GM12878 (cell line): Measurements from ENCODE around the gene BRF1. TPM values are rescaled to one million over a fixed set of nuclear protein-coding genes. Genes with fewer than 3 reads are reported as not detected.

ENCODE experiments used
- ATAC-seq: fragments of 200-7000 bp; cut with Tn5 transposase; 3 replicates; pipeline ENCODE4 v1.9.1; 2020; ENCODE audit warnings: mild to moderate bottlenecking, moderate library complexity
- BruUV-seq: library from RNA; stranded (reverse); fragments of 400-500 nt; replicated peaks from 2 replicates; lab custom pipeline; 2021; lab: Mats Ljungman, UMichigan
- CTCF ChIA-PET: fragments of 300-600 bp; sonication (Branson Sonifier 250); formaldehyde crosslinking; extraction: SDS; loops from one replicate; lab custom pipeline; 2021; ENCODE audit warnings: inconsistent platforms; lab: Yijun Ruan, JAX
- POLR2A ChIA-PET: fragments of 350-600 bp; formaldehyde crosslinking; extraction: SDS; loops from one replicate; lab custom pipeline; 2021; ENCODE audit warnings: inconsistent platforms; lab: Charles Lee
- RAD21 ChIA-PET: fragments of 300-600 bp; sonication (Branson Sonifier 250); formaldehyde crosslinking; loops from one replicate; lab custom pipeline; 2023; ENCODE audit warnings: antibody characterized with exemption; ENCODE audit not compliant: unreplicated experiment; lab: Charles Lee
- SMC1A ChIA-PET: fragments of 300-600 bp; sonication (Branson Sonifier 250); formaldehyde crosslinking; loops from one replicate; lab custom pipeline; 2023; ENCODE audit not compliant: unreplicated experiment, uncharacterized antibody; lab: Charles Lee
- DNase-seq: peaks from one replicate; pipeline ENCODE4 v3.0.0-alpha.2; 2011; ENCODE audit warnings: low read depth, low spot score
- FAIRE-seq: peaks from 3 replicates; lab custom pipeline; 2011; peaks lifted over from hg19 to GRCh38; lab: Jason Lieb, UNC
- H2AFZ ChIP-seq: 2 replicates; pipeline ENCODE4 v1.6.0; 2011; ENCODE audit warnings: low read depth, low read length, control low read depth; ENCODE audit not compliant: control insufficient read depth
- H3K27ac ChIP-seq: 2 replicates; pipeline ENCODE4 v1.5.1; 2011; ENCODE audit warnings: control low read depth; ENCODE audit not compliant: control insufficient read depth, insufficient read depth
- H3K27me3 ChIP-seq, 2 experiments: replicated peaks in 1 of 2; 2 replicates each; pipeline versions ENCODE4 v1.6.0 to v1.6.1; 2011; ENCODE audit warnings: low read length in 1 of 2; ENCODE audit not compliant: control insufficient read depth in 2 of 2, insufficient read depth in 2 of 2
- H3K36me3 ChIP-seq, 2 experiments: 2 replicates each; pipeline ENCODE4 v1.5.1; 2011; ENCODE audit warnings: low read length in 1 of 2; ENCODE audit not compliant: control insufficient read depth in 2 of 2, insufficient read depth in 2 of 2
- H3K4me1 ChIP-seq: 2 replicates; pipeline ENCODE4 v1.6.1; 2011; ENCODE audit warnings: mild to moderate bottlenecking, low read length, moderate library complexity, mixed read lengths; ENCODE audit not compliant: control insufficient read depth, insufficient read depth
- H3K4me2 ChIP-seq: 2 replicates; pipeline ENCODE4 v1.6.0; 2011; ENCODE audit warnings: control low read depth; ENCODE audit not compliant: control insufficient read depth, insufficient read depth
- H3K4me3 ChIP-seq: fragments of 200-600 bp; sonication (generic); 2 replicates; pipeline ENCODE4 v1.5.1; 2016
- H3K79me2 ChIP-seq: 2 replicates; pipeline ENCODE4 v1.6.0; 2011; ENCODE audit warnings: low read length; ENCODE audit not compliant: control insufficient read depth, insufficient read depth
- H3K9ac ChIP-seq: 2 replicates; pipeline ENCODE4 v1.8.0; 2011; ENCODE audit warnings: low read length, control low read depth, mixed read lengths; ENCODE audit not compliant: control insufficient read depth, insufficient read depth
- H3K9me3 ChIP-seq: replicated peaks from 3 replicates; pipeline ENCODE4 v1.5.1; 2011; ENCODE audit warnings: mild to moderate bottlenecking, low read length; ENCODE audit not compliant: control insufficient read depth, insufficient read depth
- H4K20me1 ChIP-seq: 2 replicates; pipeline ENCODE4 v1.6.0; 2011; ENCODE audit not compliant: control insufficient read depth, insufficient read depth
- BCL3 ChIP-seq: IDR thresholded peaks from 2 replicates; pipeline ENCODE4 v1.6.1; 2011; ENCODE audit warnings: borderline replicate concordance, low read depth, mild to moderate bottlenecking, moderate library complexity, low read length; ENCODE audit not compliant: insufficient read depth, poor library complexity, severe bottlenecking
- CEBPB ChIP-seq, 2 experiments: fragments of 150-350 bp in 1 of 2; IDR thresholded peaks; 2 replicates each; pipeline ENCODE4 v1.6.1; 2012 to 2014; ENCODE audit warnings: low read depth in 2 of 2, low read length in 2 of 2, borderline replicate concordance in 1 of 2, inconsistent platforms in 1 of 2
- CREM ChIP-seq: IDR thresholded peaks from 2 replicates; pipeline ENCODE4 v1.6.1; 2014; ENCODE audit warnings: antibody characterized with exemption, low read depth
- CTCF ChIP-seq, 3 experiments: IDR thresholded peaks in 2 of 3; conservative IDR thresholded peaks in 1 of 3; 2 replicates each; pipeline ENCODE4 v1.5.1; 2011; ENCODE audit warnings: low read depth in 3 of 3, low read length in 3 of 3, mild to moderate bottlenecking in 3 of 3, control low read depth in 2 of 3, moderate library complexity in 2 of 3, inconsistent platforms in 1 of 3, mixed read lengths in 1 of 3; ENCODE audit not compliant: control insufficient read depth in 2 of 3, insufficient read depth in 1 of 3; ENCODE audit errors: extremely low read depth in 1 of 3
- GATAD2B ChIP-seq: fragments of 450-650 bp; conservative IDR thresholded peaks from 2 replicates; pipeline ENCODE4 v1.6.1; 2017; ENCODE audit warnings: low read depth, mild to moderate bottlenecking, moderate library complexity
- MYC ChIP-seq: IDR thresholded peaks from 2 replicates; pipeline ENCODE4 v1.6.1; 2011; ENCODE audit warnings: mild to moderate bottlenecking, low read length, moderate library complexity, inconsistent platforms; ENCODE audit not compliant: insufficient read depth, insufficient replicate concordance, insufficient read length, severe bottlenecking
- PML ChIP-seq: IDR thresholded peaks from 2 replicates; pipeline ENCODE4 v1.6.1; 2012; ENCODE audit warnings: low read length, inconsistent platforms
- POLR2A ChIP-seq: IDR thresholded peaks from 2 replicates; pipeline ENCODE4 v1.6.1; 2011; ENCODE audit warnings: low read depth, mild to moderate bottlenecking, low read length
- SREBF2 ChIP-seq: IDR thresholded peaks from 2 replicates; pipeline ENCODE4 v1.6.1; 2012; ENCODE audit warnings: mild to moderate bottlenecking, low read length
- YBX1 ChIP-seq: fragments of 450-650 bp; IDR thresholded peaks from 2 replicates; pipeline ENCODE4 v1.6.1; 2016; ENCODE audit warnings: antibody characterized with exemption
- ZNF384 ChIP-seq: IDR thresholded peaks from 2 replicates; pipeline ENCODE4 v1.6.1; 2012; ENCODE audit warnings: low read depth, mild to moderate bottlenecking, low read length, improper control_type of control experiment, borderline replicate concordance
- WGBS: methylation state at CpG from one replicate; pipeline ENCODE4 v1.1.6; 2016; ENCODE audit warnings: low lambda C conversion rate; ENCODE audit not compliant: insufficient replicate concordance, insufficient coverage; ENCODE audit errors: missing lambda C conversion rate; 5-methylcytosine and 5-hydroxymethylcytosine counted together
- in situ Hi-C: fragments of 300-500 bp; cut with MboI; formaldehyde crosslinking; loops from 9 replicates; pipeline ENCODE4 v1.14.3; 2018; ENCODE audit warnings: mixed read lengths
- intact Hi-C: fragments of 100-400 bp; cut with micrococcal nuclease; formaldehyde crosslinking; loops from one replicate; pipeline ENCODE4 v1.14.2; 2022; ENCODE audit not compliant: unreplicated experiment
- polyA plus RNA-seq, 11 experiments: library from polyadenylated mRNA; depleted of rRNA in 4 of 11; unstranded in 6 of 11; stranded (reverse) in 5 of 11; fragments of >200 nt; fragmentation: Nextera tagmentation in 4 of 11; fragmentation: Illumina TruSeq in 1 of 11; extraction: Ambion mirVana in 4 of 11; extraction: Trizol in 1 of 11; gene quantifications; 1 replicate in 1 of 11; 2 replicates in 10 of 11; pipeline versions ENCODE4 v1.2.1 to v1.2.3, GENCODE V29; 2011 to 2016; ENCODE audit warnings: inconsistent platforms in 2 of 11, missing spikeins in 2 of 11, low read depth in 1 of 11
- total RNA-seq, 4 experiments: library from RNA; depleted of rRNA in 3 of 4; stranded (reverse); fragments of >200 nt in 3 of 4; fragmentation: Illumina TruSeq in 1 of 4; extraction: Trizol in 1 of 4; gene quantifications; 2 replicates each; pipeline versions ENCODE4 v1.2.1 to v1.2.3, GENCODE V29; 2013 to 2021

The BRF1 gene
- total and polyA plus RNA-seq, 10 of the 15 experiments (the other 5 are each of a cell fraction or from before 2014, with no cell fraction given) = 0.21 to 33.5 (median 10.7) TPM

DNA sequence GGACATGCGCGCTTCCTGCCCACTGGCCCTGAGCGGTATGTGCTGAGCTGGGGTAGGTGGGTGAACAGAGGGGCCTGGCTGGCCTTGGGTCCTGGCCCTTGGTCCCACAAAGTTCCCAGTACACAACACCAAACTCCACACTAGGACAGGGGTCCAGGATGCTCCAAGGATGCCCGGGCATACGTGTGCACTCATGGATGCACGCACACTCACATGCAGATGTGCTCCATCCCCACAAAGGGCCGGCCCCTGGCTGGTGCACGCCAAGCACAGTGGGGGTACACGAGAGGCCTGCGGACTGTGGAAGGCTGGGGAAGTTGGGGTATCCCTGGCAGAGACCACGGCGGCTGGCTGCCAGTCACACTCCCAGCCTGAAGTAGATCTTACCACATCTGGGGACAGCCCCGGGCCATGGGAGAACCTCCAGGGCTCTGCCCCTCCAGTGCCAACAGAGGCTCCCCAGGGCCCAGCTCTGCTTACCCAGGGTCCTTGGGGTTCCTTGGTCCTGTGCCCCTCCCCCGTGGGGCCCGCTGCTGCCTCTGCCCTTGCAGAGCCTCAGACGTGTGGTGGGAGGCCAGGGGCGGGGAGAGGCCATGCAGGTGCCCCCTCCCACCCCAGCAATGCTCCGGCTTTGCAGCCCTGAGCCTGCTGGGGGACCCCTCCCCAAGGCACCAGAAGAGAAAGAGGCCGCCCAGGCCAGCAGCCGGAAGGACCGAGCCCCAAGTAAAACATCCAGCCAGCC lies 95.7 kb downstream of the BRF1 start:
- ChIA-PET POLR2A (interaction anchor here (0.5 kb wide), 1 partner anchor 314 kb away, joined by 5 read pairs; no protein-coding TSS in a partner anchor), CTCF (interaction anchor here (2.4 kb wide), 1 partner anchor 147 kb away, joined by 12 read pairs; no protein-coding TSS in a partner anchor), RAD21 (no interaction called here), SMC1A (no interaction called here)
- Histone ChIP-seq H3K4me1 (peaks cover 7% of the 10 kb centered on the region), H3K4me2 (no peak overlapping the region), H3K36me3 (peaks cover 0 to 6% of the 10 kb centered on the region in 2 experiments; a peak in 2 of 4 replicates), H3K27ac (no peak overlapping the region), H4K20me1 (no peaks in the 10 kb centered on the region), H3K4me3 (no peak overlapping the region)
- FAIRE-seq (no peak), ATAC-seq (peak; percentile 5; the same call in 1 of the 3 replicates), DNase-seq (no peak)
- intact Hi-C loops = loop anchor here (5.0 kb wide), 2 partner anchors 113 to 322 kb away; partner anchors contain the start of gene TMEM121
- in situ Hi-C loops = loop anchor here (5.0 kb wide), 1 partner anchor 147 kb away; no protein-coding TSS in a partner anchor
- BruUV-seq = no TSS peak
- TF ChIP-seq POLR2A (peak; percentile 1; the same call in 1 of the 2 replicates), YBX1 (no peak)
- TF ChIP-seq, all 136 proteins: peak for 1
- Histone ChIP-seq H3K9ac (no peak overlapping the region), H3K27me3 (no peaks in the 10 kb centered on the region), H3K9me3 (no peaks in the 10 kb centered on the region), H2AFZ (no peak overlapping the region), H3K79me2 (no peaks in the 10 kb centered on the region)
- WGBS = 26% methylated on average over 21 of the region's 21 CpGs

DNA sequence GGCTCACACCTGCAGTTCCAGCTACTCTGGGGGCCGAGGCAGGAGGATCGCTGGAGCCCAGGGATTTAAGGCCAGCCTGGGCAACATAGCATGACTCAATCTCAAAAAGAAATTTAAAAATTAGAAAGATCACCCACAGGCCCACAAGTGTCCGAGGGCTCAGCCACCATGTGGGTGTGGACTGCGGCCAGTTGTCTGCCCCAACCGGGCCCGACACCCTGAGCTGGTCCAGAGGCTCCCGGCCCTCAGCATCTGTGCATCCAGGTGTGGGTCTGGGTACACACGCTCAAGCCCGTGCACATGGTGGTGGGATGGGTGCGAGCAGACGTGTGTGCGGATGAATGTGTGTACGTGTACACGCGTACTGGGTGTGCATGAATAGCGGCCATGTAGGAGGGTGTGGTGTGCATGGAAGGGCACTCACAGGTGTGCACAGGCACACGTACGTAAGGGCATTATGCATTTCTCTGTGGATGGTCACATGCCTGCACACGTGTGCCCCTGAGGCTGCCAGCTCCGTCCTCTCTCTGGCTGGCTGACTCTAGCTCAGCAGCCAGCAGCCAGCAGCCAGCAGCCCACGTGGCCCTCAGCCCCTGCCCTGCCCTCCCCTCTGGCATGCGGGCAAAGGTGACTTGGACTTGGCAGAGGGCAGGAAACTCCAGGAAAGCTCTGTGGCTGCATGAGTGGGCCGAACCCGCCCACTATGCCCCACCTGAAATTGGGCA lies 96.4 kb downstream of the BRF1 start:
- no peak for DNase-seq
- ChIA-PET POLR2A (no interaction called here), CTCF (interaction anchor here (1.2 to 2.4 kb wide), 2 partner anchors 73 to 148 kb away, joined by 3 to 12 read pairs; no protein-coding TSS in a partner anchor), SMC1A (no interaction called here), RAD21 (no interaction called here)
- intact Hi-C loops (loop anchor here (5.0 kb wide), 2 partner anchors 112 to 323 kb away; partner anchors contain the start of gene TMEM121), in situ Hi-C loops (loop anchor here (5.0 kb wide), 1 partner anchor 148 kb away; no protein-coding TSS in a partner anchor)
- no TSS peak for BruUV-seq
- Histone ChIP-seq H3K9me3 (no peaks in the 10 kb centered on the region), H3K36me3 (no peaks in the 10 kb centered on the region), H3K4me3 (no peak overlapping the region), H3K27ac (no peak overlapping the region), H3K4me1 (peaks cover 7% of the 10 kb centered on the region), H2AFZ (no peak overlapping the region), H3K27me3 (no peaks in the 10 kb centered on the region), H3K79me2 (no peaks in the 10 kb centered on the region), H3K9ac (no peak overlapping the region), H4K20me1 (no peaks in the 10 kb centered on the region), H3K4me2 (no peak overlapping the region)
- FAIRE-seq = no peak
- WGBS = 37% methylated on average over 24 of the region's 24 CpGs
- ATAC-seq = no peak
- TF ChIP-seq ZNF384 (no peak), BCL3 (peak; percentile 5), PML (no peak), CREM (no peak), MYC (no peak), SREBF2 (no peak), CTCF (IDR thresholded peaks at IDR 0.05 in 2 of 3, conservative IDR thresholded peaks at IDR 0.05 in 1 of 3; ENCODE audit: control insufficient read depth in 2 of 3, extremely low read depth in 1 of 3, insufficient read depth in 1 of 3, low read depth in 3 of 3, low read length in 3 of 3) (no peak), CEBPB (IDR thresholded peaks at IDR 0.05; ENCODE audit: borderline replicate concordance in 1 of 2, low read depth in 2 of 2, low read length in 2 of 2) (no peak), GATAD2B (no peak), POLR2A (peak; percentile 23; the same call in 1 of the 2 replicates)
